ENCODE measurements around the gene ZNF664. TPM values are rescaled to one million over a fixed set of nuclear protein-coding genes. Genes with fewer than 3 reads are reported as not detected.

The ZNF664 gene
- total and polyA plus RNA-seq, 3 donors from 2014 or later = 55.9 to 69.6 (median 63.4) TPM

DNA sequence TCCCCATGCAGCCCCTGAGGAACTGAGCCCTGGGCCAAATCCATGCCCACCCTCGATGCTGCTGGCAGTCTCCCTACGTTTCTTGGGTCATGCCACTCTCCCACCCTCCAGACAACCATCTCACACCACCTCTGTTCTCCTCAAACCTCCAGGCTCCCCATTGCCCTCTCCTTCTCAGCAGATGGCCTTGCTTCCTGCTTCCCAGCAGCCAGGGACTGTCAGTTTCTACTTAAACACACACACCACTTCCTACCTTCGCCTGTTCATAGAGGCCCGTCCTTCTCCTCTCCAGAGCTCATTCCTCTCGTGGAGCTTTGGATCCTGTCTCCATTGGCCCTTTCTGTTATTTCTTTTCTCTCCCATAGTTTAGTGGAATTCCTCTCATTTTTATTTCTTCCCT lies 27.1 kb downstream of the ZNF664 start:
- intact Hi-C loops (cut with DNase I; ENCODE audit: low total_unique reads) = no loop called here
- Histone ChIP-seq H3K36me3 (ENCODE audit: low read depth, missing control alignments) (no peaks in the 10 kb centered on the region), H3K27me3 (no peaks in the 10 kb centered on the region), H3K27ac (no peak overlapping the region), H3K4me1 (no peaks in the 10 kb centered on the region), H3K4me3 (no peak overlapping the region), H3K9me3 (no peaks in the 10 kb centered on the region)
- DNase-seq = no peak
- TF ChIP-seq, protein P1, sequence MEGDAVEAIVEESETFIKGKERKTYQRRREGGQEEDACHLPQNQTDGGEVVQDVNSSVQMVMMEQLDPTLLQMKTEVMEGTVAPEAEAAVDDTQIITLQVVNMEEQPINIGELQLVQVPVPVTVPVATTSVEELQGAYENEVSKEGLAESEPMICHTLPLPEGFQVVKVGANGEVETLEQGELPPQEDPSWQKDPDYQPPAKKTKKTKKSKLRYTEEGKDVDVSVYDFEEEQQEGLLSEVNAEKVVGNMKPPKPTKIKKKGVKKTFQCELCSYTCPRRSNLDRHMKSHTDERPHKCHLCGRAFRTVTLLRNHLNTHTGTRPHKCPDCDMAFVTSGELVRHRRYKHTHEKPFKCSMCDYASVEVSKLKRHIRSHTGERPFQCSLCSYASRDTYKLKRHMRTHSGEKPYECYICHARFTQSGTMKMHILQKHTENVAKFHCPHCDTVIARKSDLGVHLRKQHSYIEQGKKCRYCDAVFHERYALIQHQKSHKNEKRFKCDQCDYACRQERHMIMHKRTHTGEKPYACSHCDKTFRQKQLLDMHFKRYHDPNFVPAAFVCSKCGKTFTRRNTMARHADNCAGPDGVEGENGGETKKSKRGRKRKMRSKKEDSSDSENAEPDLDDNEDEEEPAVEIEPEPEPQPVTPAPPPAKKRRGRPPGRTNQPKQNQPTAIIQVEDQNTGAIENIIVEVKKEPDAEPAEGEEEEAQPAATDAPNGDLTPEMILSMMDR (IDR thresholded peaks at IDR 0.05) = no peak
- TF ChIP-seq POLR2A (IDR thresholded peaks at IDR 0.05) = no peak
- 94 to 97% methylated on average over 5 of the region's 5 CpGs for WGBS, 2 donors

DNA sequence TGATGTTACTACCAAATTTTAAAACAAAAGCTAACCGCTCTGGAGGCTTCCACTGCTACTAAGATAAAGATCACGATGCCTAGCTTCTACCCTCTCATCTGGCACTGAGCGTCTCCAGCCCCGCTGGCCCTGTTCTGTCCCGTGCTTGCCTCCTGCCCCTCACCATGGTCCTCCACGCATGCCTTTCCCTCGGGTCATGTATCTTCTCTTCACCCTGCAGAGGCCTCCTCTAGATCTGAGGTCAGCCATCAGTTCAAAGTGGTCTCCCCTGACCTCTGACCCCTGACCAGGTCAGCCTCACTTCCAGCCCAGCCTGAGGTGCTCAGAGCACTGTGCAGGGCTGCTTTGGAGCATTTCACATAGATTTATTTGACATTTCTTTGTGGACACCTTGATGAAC lies 28.3 kb downstream of the ZNF664 start:
- H3K27ac ChIP-seq = no peak overlapping the region

DNA sequence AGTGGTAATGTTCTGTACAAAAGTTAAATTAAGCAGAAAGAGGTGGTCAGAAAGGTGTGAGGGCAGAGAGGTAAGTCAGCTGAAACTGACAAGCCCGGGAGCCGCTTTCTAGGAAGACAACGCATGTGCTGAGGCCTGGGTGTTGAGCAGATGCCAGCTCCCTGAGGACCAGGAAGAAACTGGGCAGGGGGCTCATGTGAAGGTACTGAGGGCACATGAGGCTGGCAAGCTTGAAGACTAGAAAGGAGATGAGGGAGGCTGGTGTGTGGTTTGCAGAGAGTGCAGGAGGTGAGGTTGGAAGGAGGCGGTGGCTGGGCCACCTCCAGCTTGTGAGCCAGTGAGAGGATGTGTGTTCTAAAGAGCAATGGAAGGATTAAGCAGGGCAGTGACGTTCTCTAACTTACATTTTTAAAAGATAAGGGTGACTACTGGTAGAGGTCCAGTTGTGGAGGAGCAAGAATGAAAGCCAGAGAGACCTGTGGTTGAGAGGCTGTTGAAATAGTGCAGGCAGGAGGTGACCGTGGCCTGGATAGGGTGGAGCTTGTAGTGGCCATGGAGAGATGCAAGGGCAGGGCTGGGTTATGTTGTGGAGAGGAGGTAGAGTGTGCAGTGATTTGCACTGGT lies 29.1 kb downstream of the ZNF664 start:
- 87 to 89% methylated on average over 6 of the region's 6 CpGs for WGBS, 2 donors
- intact Hi-C loops (cut with DNase I; ENCODE audit: low total_unique reads) = no loop called here
- TF ChIP-seq, protein P1 (IDR thresholded peaks at IDR 0.05) = no peak
- no peak for TF ChIP-seq POLR2A (IDR thresholded peaks at IDR 0.05)
- Histone ChIP-seq H3K27me3 (no peaks in the 10 kb centered on the region), H3K4me3 (no peak overlapping the region), H3K27ac (no peak overlapping the region), H3K9me3 (no peaks in the 10 kb centered on the region), H3K4me1 (peaks cover under 1% of the 10 kb centered on the region), H3K36me3 (ENCODE audit: low read depth, missing control alignments) (no peaks in the 10 kb centered on the region)
- DNase-seq = no peak

More for the DNA sequence above, 28.3 kb downstream of the ZNF664 start:
- H3K27me3 ChIP-seq = no peaks in the 10 kb centered on the region
- H3K4me1 ChIP-seq = no peaks in the 10 kb centered on the region
- TF ChIP-seq, protein P1 (IDR thresholded peaks at IDR 0.05) = no peak
- no peak for TF ChIP-seq POLR2A (IDR thresholded peaks at IDR 0.05)
- no peaks in the 10 kb centered on the region for H3K9me3 ChIP-seq
- intact Hi-C loops (cut with DNase I; ENCODE audit: low total_unique reads) = no loop called here
- H3K36me3 ChIP-seq (ENCODE audit: low read depth, missing control alignments) = no peaks in the 10 kb centered on the region
- H3K4me3 ChIP-seq = no peak overlapping the region
- no peak for DNase-seq
- WGBS, 2 donors = 83 to 92% methylated on average over 7 of the region's 7 CpGs

DNA sequence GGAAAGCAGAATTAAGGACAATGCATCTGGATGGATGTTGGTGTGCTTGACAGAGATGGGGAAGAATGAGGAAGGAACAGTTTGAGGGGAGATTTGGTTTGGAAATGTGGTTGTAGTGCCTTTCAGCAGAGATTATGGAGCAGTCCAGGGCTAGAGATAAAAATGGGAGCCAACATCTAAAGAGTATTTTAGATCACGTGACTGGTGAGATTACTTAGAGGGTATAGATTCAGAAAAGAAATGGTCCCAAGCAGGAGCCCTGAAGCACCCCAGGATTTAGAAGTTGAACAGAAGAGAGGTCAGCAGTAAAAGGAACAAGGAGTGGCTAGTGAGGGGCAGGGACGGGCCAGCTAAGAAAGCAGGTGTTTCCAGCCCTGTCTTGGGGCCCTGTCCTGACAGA lies 29.6 kb downstream of the ZNF664 start:
- Histone ChIP-seq H3K9me3 (no peaks in the 10 kb centered on the region), H3K4me3 (no peak overlapping the region), H3K27me3 (no peaks in the 10 kb centered on the region), H3K36me3 (ENCODE audit: low read depth, missing control alignments) (no peaks in the 10 kb centered on the region), H3K4me1 (peaks cover 3% of the 10 kb centered on the region), H3K27ac (no peak overlapping the region)
- intact Hi-C loops (cut with DNase I; ENCODE audit: low total_unique reads) = no loop called here
- TF ChIP-seq POLR2A (IDR thresholded peaks at IDR 0.05) = no peak
- TF ChIP-seq, protein P1 (IDR thresholded peaks at IDR 0.05) = no peak
- DNase-seq = no peak
- WGBS, 2 donors = 94 to 97% methylated on average over 2 of the region's 2 CpGs

DNA sequence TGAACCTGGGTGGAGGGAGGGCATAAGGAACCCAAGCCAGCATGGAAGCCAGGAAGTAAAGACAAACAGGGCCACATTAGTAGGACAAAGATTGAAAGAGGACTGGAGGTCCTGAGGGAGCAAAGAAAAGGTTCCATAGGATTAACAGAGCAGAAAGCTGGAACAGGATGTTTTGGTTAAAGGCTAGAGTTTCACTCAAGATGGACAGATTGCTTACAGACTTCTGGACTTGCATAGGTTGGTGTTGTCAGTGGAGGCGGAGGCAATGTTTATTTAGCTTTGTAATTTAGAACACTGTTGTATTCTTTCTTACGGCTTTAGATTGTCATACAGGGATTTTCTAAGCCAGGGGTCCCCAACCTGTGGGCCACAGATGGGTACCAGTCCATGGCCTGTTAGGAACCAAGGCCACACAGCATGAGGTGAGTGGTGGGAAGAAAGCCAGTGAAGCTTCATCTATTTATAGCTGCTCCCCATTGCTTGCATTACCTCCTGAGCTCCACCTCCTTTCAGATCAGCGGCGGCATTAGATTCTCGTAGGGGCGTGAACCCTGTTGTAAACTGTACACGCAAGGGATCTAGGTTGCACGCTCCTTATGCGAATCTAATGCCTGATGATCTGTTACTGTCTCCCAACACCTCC lies 31.3 kb downstream of the ZNF664 start:
- DNase-seq = no peak
- Histone ChIP-seq H3K4me1 (peaks cover 3% of the 10 kb centered on the region), H3K27me3 (no peaks in the 10 kb centered on the region), H3K36me3 (ENCODE audit: low read depth, missing control alignments) (no peaks in the 10 kb centered on the region), H3K27ac (no peak overlapping the region), H3K4me3 (no peak overlapping the region), H3K9me3 (no peaks in the 10 kb centered on the region)
- TF ChIP-seq, protein P1 (IDR thresholded peaks at IDR 0.05) = no peak
- TF ChIP-seq POLR2A (IDR thresholded peaks at IDR 0.05) = no peak
- 96 to 97% methylated on average over 9 of the region's 9 CpGs for WGBS, 2 donors
- intact Hi-C loops (cut with DNase I; ENCODE audit: low total_unique reads) = no loop called here
